Measurements from ENCODE around the gene PHACTR1. TPM values are rescaled to one million over a fixed set of nuclear protein-coding genes. Genes with fewer than 3 reads are reported as not detected.
A peak's percentile ranks its signal among the peaks of the same experiment; 100 is the strongest.

Gene PHACTR1
- total RNA-seq, 1 donor from 2014 or later: 7.9 TPM

DNA sequence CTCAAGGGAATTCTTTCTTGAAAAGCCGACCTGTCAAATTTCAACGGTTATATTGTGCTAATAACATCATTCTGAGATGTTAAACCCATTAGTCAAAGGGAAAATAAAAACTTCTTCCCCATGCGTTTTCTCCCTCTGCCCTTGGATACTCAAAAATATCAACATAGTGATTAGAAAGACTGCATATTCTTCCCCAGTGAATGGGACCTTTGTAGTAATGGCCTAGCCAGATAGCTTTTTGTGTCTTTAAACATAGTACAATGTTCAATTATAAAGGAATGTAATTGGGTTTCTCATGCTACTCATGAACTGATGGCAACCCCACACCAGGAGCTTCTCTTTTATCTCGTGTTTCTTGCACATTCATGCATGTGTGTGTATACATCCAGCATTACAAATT is 69.4 kb downstream of the PHACTR1 start:
- intact Hi-C loops (cut with DNase I): no loop called here
- ATAC-seq (no peak), DNase-seq (ENCODE audit: low spot score) (no peak)

DNA sequence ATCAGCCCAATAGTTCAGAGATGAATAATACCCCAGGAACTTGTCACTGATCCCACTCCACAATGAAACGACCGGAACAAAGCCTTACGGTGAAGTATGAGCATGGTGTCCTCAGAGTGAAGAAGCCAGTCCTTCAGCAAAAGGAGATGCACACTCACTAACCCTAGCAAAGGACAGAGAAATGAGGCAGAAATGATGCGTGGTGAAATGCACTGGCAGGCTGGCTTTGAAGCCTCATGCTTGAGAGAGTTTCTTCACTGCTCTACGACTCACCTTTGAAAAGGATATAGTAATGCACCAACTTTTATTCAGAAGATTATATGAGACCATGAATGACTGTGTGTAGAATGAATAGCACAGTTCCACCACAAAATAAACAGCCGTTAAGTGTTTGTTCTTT is 74.8 kb downstream of the PHACTR1 start:
- ATAC-seq (no peak), DNase-seq (ENCODE audit: low spot score) (no peak)
- intact Hi-C loops (cut with DNase I): no loop called here

DNA sequence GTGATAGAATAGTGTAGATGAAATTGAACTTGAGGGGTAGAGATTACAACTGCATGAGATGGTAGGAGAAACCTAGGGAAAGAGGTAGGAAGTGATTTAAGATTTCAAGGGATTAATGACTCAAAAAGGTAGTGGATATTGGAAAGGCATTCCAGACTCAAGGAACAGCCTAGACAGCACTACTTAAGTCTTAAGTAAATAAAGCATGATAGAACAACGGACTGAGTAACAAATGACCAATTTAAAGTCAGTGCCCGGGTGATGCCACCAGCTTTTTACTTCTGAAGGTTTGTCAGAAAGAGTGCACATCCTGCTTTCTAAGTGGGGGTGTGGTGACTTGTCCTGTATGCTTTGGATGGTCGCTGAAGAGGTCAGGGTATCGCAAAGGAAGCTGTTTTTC is 81.8 kb downstream of the PHACTR1 start:
- intact Hi-C loops (cut with DNase I): no loop called here
- DNase-seq (ENCODE audit: low spot score): no peak
- no peak for ATAC-seq

DNA sequence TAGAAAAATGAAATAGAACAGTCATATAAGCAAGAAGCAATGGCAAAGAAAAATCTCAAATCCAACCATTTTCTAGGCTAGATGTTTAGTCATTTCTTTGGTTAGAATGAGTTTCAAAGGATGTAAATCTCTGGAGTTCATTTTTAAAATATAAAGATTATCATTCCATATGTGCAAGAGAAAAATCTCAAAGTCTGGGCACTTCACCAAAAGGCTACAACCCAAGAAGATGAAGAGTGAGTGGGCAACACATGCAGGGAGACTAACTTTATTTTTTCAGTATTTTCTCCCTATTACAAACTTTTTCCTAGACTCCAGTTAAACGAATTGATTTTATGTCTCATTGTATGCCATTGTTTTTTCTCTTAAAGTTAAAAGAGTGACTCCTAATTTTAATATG is 83.6 kb downstream of the PHACTR1 start:
- intact Hi-C loops (cut with DNase I): no loop called here
- ATAC-seq: no peak
- DNase-seq (ENCODE audit: low spot score): no peak

DNA sequence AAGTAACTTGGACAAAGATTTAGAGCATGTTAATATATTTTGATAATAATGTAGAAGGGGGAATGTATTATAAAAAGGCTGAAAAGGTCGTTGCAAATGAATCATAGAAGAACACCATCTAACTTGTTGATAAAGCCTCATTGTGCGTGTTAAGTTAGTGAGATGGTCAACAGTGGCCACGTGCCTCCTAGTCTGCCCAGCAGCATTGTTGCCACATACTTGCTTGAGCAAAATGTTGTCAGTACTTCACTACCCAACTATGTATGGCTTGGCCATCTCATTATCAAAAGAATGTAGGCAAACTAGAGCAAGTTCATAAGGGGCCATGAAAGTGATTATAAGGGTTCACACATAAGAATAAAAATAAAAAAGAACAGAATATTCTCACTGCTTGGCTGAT is 84.6 kb downstream of the PHACTR1 start:
- no peak for DNase-seq (ENCODE audit: low spot score)
- no peak for ATAC-seq
- intact Hi-C loops (cut with DNase I): no loop called here

DNA sequence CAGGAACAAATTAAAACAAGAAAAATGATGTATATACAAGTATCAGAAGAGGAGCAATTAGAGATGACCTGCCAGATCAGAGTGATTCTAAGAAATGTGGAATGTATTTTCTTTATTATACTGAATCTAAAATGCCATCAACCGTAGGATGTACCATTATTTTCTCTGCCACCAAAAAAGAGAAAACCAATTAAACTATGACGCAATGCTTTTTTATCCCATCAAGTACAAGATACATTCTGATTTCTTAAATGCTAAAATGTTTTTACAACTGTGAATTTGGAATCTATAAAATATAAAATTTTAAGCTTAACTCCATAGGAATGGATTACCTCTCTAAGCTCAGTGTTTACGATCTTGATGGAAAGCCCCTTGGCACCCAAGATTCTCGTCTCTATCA is 85.9 kb downstream of the PHACTR1 start:
- intact Hi-C loops (cut with DNase I): no loop called here
- no peak for ATAC-seq
- DNase-seq (ENCODE audit: low spot score): no peak

DNA sequence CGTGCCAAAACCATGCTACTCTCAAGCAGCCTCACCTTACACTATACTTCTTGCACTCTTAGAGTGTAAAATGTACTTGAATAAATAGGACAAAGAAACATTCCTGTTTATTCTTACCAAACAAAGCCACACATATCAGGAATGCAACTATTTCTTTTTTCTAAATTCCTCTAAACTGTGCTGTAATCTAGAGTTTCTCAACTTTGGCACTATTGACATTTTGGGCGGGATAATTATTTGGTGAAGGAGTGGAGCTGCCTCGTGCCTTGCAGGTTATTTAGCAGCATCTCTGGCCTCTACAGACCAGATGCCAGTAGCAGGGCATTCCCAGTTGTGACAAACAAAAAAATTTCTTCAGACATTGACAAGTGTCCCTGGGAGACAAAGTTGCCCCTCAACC is 86.9 kb downstream of the PHACTR1 start:
- no peak for ATAC-seq
- no peak for DNase-seq (ENCODE audit: low spot score)
- intact Hi-C loops (cut with DNase I): no loop called here

DNA sequence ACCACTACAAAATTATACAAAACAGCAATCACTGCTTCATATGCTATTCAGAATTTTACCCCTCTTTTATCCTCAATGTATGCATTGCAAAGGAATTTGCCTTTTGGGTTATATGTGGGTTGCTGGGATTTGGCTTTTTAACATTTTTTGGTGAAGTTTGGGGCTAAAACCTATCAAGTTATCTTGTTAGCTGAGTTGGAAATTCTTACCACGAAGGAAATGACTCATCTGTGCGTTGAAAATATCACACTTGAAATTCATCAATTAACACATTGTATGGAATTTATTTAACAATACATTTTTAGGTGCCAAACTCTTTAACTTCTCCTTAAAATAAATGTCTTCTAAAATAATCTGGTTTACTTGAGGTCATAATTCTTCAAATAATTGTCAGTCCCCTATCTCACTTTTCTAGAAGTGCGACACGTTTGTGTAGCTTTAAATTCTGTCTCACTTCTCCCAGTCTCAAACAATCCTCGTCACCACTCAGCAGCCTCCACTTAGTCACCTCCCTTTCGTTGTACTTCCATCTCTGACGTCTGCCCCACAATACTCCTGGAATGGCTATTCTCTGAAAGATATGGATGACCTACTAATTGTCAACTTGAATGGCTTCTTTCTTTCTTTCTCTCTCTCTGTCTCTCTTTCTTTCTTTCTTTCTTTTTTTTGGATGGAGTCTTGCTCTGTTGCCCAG is 88.5 kb downstream of the PHACTR1 start:
- ATAC-seq (no peak), DNase-seq (ENCODE audit: low spot score) (no peak)
- intact Hi-C loops (cut with DNase I): no loop called here

DNA sequence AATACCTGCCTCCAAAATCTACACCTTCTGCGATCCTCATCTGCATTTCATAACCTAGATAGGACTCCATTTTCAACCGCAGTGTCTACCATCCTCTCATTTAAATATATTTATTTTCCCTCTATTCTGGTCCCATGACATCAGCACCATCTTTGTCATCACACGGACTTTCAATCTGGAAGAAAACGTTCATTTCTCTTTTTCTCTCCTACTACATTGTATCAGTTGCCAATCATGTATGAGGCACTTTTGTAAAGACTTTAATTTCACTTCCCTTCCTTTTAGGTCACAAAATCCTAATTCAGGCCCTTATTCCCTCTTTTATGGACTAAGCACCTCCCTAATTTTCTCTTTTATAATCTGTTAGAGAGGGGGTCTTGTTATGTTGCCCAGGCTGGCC is 89.6 kb downstream of the PHACTR1 start:
- ATAC-seq (no peak), DNase-seq (ENCODE audit: low spot score) (no peak)
- intact Hi-C loops (cut with DNase I): no loop called here

DNA sequence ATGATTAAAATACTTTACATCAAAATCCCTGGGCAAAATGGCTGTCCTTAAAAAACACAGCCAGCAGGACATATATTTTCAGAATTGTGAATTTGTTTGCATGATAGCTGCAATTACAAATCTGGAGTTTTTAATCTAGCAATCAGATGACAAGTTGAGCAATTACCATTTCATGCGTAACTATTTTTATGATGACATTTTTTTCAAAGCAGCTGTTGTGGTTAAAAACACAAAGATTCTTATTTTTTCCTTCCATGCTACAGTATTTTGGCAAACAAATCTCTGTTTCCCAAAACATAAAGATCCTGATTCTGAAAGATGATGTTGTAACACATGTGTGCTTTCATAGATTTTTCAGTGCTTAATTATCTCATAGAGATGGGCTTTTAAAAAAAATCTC is 90.2 kb downstream of the PHACTR1 start:
- ATAC-seq (no peak), DNase-seq (ENCODE audit: low spot score) (no peak)
- intact Hi-C loops (cut with DNase I): no loop called here

DNA sequence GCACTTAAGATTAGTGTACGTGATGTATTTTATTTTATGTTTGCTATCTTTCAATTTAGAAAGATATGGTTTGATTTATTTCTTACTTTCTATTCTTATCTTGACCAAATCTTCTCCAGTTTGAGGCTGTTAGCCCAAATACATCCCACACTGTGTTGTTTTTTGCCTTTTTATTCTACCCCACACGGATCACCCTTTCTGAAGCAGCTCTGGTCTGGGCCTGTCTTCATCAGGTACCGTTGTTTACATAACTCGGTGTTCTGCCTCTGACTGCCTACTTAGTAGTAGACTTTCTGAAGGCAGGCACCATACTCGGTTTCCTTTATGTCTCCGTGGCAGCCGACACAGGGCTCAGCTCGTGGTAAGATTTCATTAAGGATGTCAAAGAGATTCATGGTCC is 95.0 kb downstream of the PHACTR1 start:
- ATAC-seq: no peak

DNA sequence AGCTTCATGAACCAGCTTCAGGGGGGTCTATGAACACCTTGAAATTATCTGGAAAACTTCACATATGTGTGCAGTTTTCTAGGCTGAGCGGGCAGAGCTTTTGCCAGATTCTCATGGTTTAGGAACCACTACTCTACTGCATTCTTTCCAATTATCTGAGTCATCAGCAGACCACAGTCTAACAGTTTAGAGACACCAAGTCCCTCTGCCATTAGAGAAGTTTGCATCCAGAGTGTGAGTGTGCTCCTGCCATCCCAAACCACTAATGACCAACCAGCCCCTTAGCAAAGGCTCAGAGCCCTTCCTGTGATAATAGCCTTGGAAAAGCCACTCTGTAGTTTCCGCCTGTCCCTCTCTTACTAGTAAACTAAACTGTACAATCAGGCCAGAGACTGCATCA is 96.8 kb downstream of the PHACTR1 start:
- DNase-seq (ENCODE audit: low spot score) (no peak), ATAC-seq (no peak)
- intact Hi-C loops (cut with DNase I): no loop called here

More for the DNA sequence above, 95.0 kb downstream of the PHACTR1 start:
- intact Hi-C loops (cut with DNase I): no loop called here
- no peak for DNase-seq (ENCODE audit: low spot score)

DNA sequence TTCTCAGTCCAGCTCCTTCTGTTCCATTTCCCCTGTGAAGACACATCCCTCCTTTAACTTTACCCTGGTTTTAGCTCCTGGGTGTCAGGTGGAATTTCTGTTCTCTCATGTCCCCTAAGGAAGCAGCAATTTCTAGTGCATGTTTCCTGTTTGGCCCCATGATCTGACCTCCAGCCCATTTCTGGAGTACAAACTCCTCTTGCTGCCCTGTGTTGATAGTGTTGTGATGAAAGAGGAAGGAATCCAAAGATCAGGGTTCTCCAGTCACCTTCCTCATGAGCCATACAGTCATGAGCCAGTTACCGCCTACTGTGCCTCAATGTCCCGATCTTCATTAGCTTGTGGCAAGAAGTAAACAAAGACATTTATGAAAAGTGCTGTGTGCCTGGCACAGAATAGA is 97.4 kb downstream of the PHACTR1 start:
- DNase-seq (ENCODE audit: low spot score): no peak
- ATAC-seq: no peak
- intact Hi-C loops (cut with DNase I): no loop called here

DNA sequence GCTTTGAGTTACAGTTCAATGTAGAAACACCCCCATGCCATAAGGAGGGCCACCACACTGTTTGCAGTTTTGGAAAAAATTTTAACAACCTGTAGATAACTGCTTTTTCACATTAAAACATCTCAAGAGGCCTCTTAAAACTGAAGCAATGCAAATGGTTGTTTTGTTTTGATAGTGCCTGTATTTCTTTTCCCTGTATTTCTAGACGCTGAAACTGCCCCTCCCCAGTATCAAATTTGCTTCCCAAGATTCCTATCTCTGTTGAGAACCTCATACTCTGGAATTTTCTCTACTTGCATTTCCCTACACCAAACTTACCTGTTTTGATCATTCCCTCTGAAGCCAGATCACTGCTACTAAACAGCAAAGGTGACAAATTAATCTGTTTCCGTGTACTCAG is 98.5 kb downstream of the PHACTR1 start:
- ATAC-seq: no peak
- intact Hi-C loops (cut with DNase I): no loop called here
- DNase-seq (ENCODE audit: low spot score): no peak

DNA sequence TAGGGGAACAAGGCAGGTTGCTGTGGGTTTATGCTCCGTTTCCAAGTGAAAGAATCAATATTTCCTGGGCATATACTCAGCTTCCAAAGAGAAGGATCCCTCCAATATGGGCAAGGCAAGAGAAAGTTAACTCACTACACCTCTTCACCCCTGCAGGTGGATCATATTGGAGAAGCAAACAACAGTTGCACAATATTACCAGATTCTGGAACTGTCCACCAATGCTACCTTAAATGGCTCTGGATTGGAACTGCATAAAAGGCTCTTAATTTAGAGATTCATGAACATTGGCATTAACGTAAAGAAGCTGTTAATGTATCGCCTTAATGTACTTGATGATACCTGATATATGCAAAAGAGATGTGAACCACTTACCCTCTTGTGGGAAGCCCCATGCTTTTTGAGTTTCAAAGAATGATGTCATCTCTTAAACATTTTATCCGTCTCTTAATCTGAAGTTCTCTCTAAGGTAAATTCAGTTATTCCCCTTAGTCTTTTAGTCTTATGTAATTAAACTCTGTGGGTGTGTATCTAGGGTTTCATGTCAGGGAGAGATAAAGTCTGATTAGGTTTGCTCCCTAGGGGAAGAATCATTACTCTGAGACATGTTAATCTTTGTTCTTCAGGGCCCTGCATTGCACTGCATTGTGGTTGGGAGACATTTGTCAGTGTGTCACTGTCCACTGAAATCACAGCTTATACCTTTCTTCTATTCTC is 99.5 kb downstream of the PHACTR1 start:
- DNase-seq (ENCODE audit: low spot score): no peak
- intact Hi-C loops (cut with DNase I): no loop called here
- ATAC-seq: no peak

DNA sequence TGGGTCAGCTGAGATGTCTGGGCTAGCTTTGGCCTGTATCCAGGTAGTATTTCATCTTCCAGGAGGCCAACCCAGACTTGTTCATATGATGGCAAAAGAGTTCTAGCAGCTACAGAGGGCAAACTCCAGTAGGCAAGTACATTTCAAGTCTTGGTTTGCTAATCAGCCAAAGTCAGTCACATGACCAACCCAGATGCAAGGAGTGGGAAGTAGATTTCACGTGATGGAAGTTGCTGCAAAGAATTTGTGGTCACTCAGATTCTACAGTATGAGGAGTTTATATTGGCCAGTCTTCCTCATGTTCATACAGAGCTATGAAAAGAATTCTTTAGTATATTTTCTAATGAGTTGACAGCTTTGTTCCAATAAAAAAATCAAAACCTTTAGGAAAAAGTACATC is 101.8 kb downstream of the PHACTR1 start:
- ATAC-seq: peak; percentile 44
- intact Hi-C loops (cut with DNase I): no loop called here
- no peak for DNase-seq (ENCODE audit: low spot score)

DNA sequence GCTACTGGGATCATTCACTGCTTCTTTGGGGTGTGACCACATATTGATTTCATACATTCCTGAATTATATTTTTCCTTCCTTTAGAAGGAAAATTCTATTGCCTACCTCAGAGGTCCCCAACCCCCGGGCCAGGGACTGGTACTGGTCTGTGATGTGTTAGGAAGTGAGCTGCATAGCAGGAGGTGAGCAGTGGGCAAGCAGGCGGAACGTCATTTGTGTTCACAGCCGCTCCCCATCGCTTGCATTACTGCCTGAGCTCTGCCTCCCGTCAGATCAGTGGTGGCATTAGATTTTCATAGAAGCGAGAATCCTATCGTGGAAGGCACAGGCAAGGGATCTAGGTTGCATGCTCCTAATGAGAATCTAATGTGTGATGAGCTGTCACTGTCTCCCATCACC is 107.3 kb downstream of the PHACTR1 start:
- DNase-seq (ENCODE audit: low spot score) (no peak), ATAC-seq (no peak)
- intact Hi-C loops (cut with DNase I): no loop called here

DNA sequence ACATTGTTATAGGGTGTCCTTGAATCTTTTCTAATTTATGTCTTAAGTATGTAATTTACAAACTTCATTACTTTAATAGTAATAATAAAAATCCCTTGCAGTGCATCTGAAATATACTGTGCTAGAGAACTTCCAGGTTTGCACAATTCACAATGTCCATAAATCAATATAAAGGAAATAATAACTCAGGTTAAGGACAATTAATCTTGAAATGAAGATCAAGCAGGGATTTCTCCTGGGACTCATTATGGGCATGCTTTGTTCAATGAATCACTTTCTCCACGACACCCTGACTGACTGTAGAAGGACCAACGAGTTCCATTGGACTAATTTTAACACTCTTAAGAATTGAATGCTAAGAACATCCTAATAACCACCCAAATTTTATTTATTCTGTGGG is 110.0 kb downstream of the PHACTR1 start:
- no peak for ATAC-seq
- no peak for DNase-seq (ENCODE audit: low spot score)
- intact Hi-C loops (cut with DNase I): no loop called here

DNA sequence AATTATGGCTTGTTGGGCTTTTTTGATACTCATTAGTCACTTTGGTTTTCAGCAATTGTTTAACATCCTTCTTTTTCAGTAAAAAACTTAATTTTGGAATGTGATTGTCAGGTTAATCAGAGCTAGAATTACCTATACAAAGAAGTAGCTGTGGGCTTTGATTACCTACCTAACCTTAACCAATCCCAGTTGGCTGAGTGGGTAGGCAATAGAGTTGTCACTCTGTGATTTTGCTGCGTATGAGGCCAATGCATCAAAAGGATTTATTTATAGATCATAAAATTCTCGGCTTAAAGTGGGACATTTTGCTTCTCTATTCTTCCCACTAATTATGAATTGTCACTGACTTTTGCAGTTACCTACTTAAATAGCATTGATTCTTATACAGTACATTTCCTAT is 111.4 kb downstream of the PHACTR1 start:
- no peak for ATAC-seq
- no peak for DNase-seq (ENCODE audit: low spot score)
- intact Hi-C loops (cut with DNase I): no loop called here

DNA sequence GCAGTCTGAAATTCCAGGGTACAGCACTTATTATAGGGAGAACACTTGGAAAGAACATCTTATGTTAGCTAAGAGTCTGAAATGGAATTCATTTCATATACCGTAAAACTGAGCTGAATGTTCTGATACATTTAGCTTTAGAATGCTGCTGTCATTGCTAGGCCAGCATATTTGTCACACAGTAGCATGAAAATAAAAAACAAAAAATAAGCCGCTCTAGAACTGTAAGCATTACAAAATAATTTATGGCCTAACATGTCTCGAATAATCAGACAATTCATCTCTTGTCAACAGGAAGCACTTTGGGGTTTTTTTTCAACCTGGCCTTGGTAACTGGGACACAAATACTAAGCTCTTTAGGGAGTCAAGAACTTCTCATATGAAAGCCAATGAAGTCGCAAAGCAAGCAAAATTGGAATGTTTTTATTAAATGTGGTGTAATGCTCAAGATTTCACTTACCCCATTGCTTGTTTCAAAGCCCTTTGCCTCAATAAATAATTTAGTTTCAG is 115.7 kb downstream of the PHACTR1 start:
- ATAC-seq: no peak
- intact Hi-C loops (cut with DNase I): no loop called here
- DNase-seq (ENCODE audit: low spot score): no peak

DNA sequence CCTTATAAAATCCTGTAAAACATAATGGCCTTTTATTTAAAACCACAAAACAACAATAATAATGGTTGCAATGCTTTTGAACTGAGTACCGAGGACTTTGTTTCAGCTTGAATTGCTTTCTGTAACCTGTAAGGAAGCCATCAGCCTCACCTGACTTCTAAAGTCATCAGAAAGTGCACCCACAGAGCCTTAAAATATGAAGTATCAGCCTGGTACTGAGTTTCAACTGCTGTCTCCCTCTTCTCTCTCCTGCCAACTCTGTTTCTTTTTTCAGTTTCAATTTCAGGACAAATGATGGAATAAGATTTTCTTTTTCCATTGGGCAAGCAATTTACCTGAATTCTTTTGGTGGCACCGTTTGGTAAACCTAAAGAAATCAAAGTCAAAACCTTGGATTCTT is 119.4 kb downstream of the PHACTR1 start:
- DNase-seq (ENCODE audit: low spot score) (no peak), ATAC-seq (no peak)
- intact Hi-C loops (cut with DNase I): no loop called here

Data from sciatic nerve (tissue), 2 donors.